OCI-LY1 (cell line): Measurements from ENCODE around the gene KREMEN2.

ENCODE experiments used
- CTCF ChIP-seq: fragments of 200-600 bp; sonication (generic), shearing (Covaris generic); IDR thresholded peaks from 2 replicates; pipeline ENCODE4 v1.5.1; 2017; ENCODE audit warnings: mild to moderate bottlenecking, antibody characterized with exemption, low read length, moderate library complexity, mixed read lengths
- EZH2 ChIP-seq: fragments of 200-600 bp; sonication (generic), shearing (Covaris generic); IDR thresholded peaks from 2 replicates; pipeline ENCODE4 v1.8.0; 2017; ENCODE audit warnings: borderline replicate concordance, mixed run types, mild to moderate bottlenecking, antibody characterized with exemption, low read length, moderate library complexity, mixed read lengths

DNA sequence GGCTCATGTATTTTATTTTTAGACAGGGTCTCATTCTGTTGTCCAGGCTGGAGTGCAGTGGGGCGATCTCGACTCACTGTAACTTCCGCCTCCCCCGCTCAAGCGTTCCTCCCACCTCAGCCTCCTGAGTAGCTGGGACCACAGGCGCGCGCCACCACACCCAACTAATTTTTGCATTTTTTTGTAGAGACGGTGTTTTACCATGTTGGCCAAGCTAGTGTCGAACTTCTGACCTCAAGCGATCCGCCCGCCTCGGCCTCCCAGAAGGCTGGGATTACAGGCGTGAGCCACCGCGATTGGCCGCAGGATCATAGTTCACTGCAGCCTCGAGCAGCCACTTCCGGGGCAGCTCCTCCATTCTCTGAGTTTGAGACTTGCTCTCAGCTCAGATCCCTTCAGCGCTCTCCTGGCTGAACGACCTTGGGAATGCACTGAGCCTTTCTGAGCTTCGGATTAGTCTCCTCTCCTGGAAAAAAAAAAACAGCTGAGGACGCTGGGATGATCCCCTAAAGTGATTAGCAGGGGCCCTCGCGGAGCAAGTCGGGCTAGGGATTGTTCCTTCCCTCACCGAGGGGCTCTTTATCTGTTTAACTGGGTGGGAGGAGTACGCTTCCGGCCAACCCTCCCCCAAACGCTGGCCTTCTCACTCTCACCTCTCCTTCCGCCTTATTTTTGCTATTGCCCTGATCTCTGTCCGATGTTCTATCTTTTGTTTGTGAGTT is 17.3 kb downstream of the KREMEN2 start:
- TF ChIP-seq EZH2: no peak
- TF ChIP-seq CTCF: no peak
